Measurements from ENCODE around the gene DPM2.

Gene DPM2

GRCh38 chr9:127937388-127938297, at the start of gene DPM2:
TSS of gene DPM2 (minus strand) at chr9:127937854. CDS start at chr9:127937820, 34 bp downstream.
- no peak for TF ChIP-seq CTCF (IDR thresholded peaks at IDR 0.05; ENCODE audit: low read depth, low read length, missing control alignments)
- DNase-seq (ENCODE audit: low read depth): peak; percentile 77
- H3K4me3 ChIP-seq (ENCODE audit: low read depth, low read length): peak within 1 kb of the TSS; percentile 92

- TF ChIP-seq CTCF (IDR thresholded peaks at IDR 0.05; ENCODE audit: low read depth, low read length, missing control alignments): no peak
- DNase-seq (ENCODE audit: low read depth): no peak
- H3K4me3 ChIP-seq (ENCODE audit: low read depth, low read length): no peak overlapping the region
Measured at GRCh38 chr9:127987103-127987614, 49.5 kb upstream of the DPM2 start.

GRCh38 chr9:127985011-127985410, 47.4 kb upstream of the DPM2 start:
- no peak for TF ChIP-seq CTCF (IDR thresholded peaks at IDR 0.05; ENCODE audit: low read depth, low read length, missing control alignments)
- no peak for DNase-seq (ENCODE audit: low read depth)
- no peak overlapping the region for H3K4me3 ChIP-seq (ENCODE audit: low read depth, low read length)

GRCh38 chr9:127983847-127984289, 46.2 kb upstream of the DPM2 start:
- H3K4me3 ChIP-seq (ENCODE audit: low read depth, low read length): no peak overlapping the region
- no peak for TF ChIP-seq CTCF (IDR thresholded peaks at IDR 0.05; ENCODE audit: low read depth, low read length, missing control alignments)
- DNase-seq (ENCODE audit: low read depth): peak; percentile 87

- no peak overlapping the region for H3K4me3 ChIP-seq (ENCODE audit: low read depth, low read length)
- TF ChIP-seq CTCF (IDR thresholded peaks at IDR 0.05; ENCODE audit: low read depth, low read length, missing control alignments): no peak
- DNase-seq (ENCODE audit: low read depth): no peak
Measured at GRCh38 chr9:127982912-127983311, 45.3 kb upstream of the DPM2 start.

- TF ChIP-seq CTCF (IDR thresholded peaks at IDR 0.05; ENCODE audit: low read depth, low read length, missing control alignments): no peak
- no peak for DNase-seq (ENCODE audit: low read depth)
- H3K4me3 ChIP-seq (ENCODE audit: low read depth, low read length): peak overlapping the region; percentile 59
Measured at GRCh38 chr9:127981559-127982121, 44.0 kb upstream of the DPM2 start.
